22Rv1 (cell line): ENCODE results near the gene MRPL1.
A peak's percentile ranks its signal among the peaks of the same experiment; 100 is the strongest.

Experiments
- H3K27ac ChIP-seq: fragments of 450-650 bp; 2 replicates; pipeline ENCODE4 v1.5.1; 2017
- ZFX ChIP-seq: fragments of 450-650 bp; IDR thresholded peaks from 2 replicates; pipeline ENCODE4 v1.6.1; 2017; ENCODE audit warnings: antibody characterized with exemption, borderline replicate concordance
- TF ChIP-seq, protein P1 (sequence below): fragments of 450-650 bp; IDR thresholded peaks from 2 replicates; pipeline ENCODE4 v1.5.1; 2017; ENCODE audit warnings: mild to moderate bottlenecking

The MRPL1 gene

DNA sequence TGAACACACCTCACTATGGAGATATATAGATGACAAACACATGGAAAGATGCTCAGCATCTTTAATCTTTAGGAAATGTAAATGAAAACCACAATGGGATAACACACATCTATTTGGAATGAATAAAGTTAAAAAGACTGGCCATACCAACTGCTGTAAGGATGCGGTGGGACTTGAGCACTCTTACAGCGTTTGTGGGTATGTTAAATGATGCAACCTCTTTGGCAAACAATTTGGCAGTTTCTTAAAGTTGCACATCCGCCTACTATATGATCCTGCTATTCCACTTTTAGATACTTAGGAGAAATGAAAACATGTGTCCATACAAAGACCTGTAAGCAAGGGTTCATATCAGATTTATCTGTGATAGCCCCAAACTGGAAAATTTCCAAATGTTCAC lies 50.7 kb downstream of the MRPL1 start:
- no peak overlapping the region for H3K27ac ChIP-seq
- no peak for TF ChIP-seq ZFX
- TF ChIP-seq, protein P1, sequence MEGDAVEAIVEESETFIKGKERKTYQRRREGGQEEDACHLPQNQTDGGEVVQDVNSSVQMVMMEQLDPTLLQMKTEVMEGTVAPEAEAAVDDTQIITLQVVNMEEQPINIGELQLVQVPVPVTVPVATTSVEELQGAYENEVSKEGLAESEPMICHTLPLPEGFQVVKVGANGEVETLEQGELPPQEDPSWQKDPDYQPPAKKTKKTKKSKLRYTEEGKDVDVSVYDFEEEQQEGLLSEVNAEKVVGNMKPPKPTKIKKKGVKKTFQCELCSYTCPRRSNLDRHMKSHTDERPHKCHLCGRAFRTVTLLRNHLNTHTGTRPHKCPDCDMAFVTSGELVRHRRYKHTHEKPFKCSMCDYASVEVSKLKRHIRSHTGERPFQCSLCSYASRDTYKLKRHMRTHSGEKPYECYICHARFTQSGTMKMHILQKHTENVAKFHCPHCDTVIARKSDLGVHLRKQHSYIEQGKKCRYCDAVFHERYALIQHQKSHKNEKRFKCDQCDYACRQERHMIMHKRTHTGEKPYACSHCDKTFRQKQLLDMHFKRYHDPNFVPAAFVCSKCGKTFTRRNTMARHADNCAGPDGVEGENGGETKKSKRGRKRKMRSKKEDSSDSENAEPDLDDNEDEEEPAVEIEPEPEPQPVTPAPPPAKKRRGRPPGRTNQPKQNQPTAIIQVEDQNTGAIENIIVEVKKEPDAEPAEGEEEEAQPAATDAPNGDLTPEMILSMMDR = no peak

DNA sequence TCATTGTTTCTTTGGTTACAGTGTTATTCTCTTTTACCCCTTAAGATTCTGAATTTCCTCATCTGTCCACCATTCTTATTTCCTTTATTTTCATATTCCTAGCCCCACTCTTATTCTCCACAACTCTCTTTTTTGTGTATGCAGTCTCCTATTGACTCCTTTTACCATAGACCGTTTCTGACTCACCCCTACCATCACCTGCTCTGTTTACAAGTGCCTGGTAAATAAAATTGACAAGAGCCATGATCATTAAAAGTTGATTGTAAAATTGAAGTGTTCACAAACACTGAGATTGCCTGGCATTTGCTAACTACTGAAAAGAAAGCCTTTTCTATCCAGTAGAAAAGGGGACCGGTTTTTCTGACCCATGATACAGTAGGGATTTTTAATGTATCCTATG lies 54.4 kb downstream of the MRPL1 start:
- H3K27ac ChIP-seq = no peak overlapping the region
- TF ChIP-seq ZFX = no peak
- TF ChIP-seq, protein P1 = no peak

DNA sequence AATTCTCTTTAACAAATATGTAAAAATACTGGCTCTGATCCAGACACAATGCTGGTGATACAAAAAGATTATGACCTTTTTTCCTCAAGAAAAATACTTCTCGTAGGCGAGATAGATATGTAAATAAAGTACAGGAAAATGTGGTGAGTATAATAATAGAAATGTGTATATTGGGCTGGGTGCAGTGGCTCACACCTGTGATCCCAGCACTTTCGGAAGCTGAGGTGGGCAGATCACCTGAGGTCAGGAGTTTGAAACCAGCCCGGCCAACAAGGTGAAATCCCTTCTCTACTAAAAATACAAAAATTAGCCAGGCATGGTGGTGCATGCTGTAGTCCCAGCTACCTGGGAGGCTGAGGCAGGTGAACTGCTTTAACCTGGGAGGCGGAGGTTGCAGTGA lies 55.0 kb downstream of the MRPL1 start:
- no peak for TF ChIP-seq ZFX
- TF ChIP-seq, protein P1 = no peak
- H3K27ac ChIP-seq = no peak overlapping the region

DNA sequence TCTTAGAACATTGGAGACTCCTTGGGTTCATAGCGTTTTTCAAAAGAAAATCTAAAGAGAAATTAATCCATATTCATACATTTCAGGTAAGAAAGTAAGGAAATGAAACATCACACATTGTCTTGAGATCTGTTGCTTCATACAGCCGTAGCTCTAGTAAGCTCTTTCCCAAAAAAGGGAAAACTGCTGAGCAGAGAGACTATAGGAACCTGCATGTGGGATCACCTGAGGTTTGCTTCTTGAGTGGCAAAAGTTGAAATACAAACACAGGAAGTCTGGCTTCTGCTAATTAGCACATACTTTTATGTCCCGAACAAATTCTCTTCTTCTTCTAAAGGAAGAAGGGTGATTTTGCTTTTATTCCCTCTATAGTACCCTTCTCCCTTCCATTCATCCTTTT lies 57.7 kb downstream of the MRPL1 start:
- H3K27ac ChIP-seq = no peak overlapping the region
- no peak for TF ChIP-seq ZFX
- TF ChIP-seq, protein P1 = no peak

DNA sequence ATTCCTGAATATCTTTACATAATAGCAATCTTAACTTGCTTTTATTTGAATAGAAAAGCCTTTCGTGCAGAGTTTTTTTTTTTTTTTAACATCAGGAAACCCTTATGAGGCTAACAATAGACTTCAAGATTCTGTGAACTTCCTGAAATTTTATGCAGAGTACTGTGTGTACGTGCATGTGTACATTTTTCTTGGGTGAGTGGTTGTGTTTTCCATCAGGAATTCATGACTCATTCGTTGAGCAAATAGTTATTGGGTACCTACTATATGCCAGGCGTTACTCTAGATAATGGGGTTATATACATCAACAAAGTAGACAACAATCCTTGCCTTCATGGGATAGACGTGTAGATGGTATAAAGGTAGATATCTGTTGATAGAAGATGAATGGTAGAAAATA lies 59.1 kb downstream of the MRPL1 start:
- H3K27ac ChIP-seq = peak overlapping the region; percentile 4; the same call in 1 of the 2 replicates
- TF ChIP-seq, protein P1 = no peak
- TF ChIP-seq ZFX = no peak

DNA sequence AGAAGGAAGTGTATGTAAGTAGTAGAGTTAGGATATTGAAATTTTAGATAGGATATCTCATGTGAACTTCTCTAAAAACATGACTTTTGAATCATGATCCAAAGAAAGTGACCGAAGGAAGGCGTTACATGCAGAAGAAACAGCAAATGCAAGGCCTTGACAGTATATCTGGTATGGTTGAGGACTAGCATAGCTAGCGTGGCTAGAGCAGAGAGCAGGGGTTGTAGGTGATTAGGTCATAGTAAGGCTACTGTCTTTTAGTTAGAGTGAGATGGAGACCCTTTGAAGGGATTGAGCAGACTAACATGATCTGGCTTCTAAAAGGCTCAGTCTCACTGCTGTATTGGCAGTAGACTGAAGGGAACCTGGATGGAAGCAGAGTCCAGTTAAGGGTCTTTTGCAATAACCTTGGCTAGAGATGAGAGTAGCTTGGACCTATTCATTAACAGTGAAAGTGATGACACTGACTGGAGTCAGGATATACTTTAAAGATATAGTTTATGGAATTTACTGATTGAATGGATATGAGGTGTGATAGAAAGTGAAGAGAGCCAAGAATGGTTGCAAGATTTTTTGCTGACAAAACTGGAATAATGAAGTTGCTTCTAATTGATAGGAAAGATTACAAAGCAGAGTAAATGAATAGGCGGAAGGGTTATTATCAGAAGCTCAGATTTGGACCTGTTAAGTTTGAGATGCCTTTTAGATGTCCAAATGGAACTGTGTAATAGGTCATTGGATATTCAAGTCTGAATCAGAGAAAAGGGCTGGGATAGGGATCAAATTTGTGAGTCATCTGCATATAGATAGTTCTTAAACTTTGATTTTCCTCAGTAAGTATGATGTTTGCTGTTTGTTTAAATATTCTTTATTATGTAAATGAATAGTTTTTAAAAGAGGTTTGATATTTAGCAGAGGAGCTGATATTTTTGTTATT lies 59.8 kb downstream of the MRPL1 start:
- H3K27ac ChIP-seq = peak overlapping the region; percentile 4; the same call in 1 of the 2 replicates
- TF ChIP-seq, protein P1 = no peak
- TF ChIP-seq ZFX = no peak
